K562 (cell line): ENCODE results near the gene DHRS13. TPM values are rescaled to one million over a fixed set of nuclear protein-coding genes. Genes with fewer than 3 reads are reported as not detected.

Experiments
- ATF7 ChIP-seq: fragments of 450-650 bp; IDR thresholded peaks from 2 replicates; pipeline ENCODE4 v1.7.1; 2014; ENCODE audit warnings: mild to moderate bottlenecking, moderate library complexity
- GABPA ChIP-seq: fragments of 200-800 bp; sonication (Bioruptor generic); conservative IDR thresholded peaks from 2 replicates; pipeline ENCODE4 v1.6.1; 2016; ENCODE audit warnings: low read depth, missing genetic modification characterization, missing compliant biosample characterization
- HBP1 ChIP-seq: fragments of 450-650 bp; formaldehyde crosslinking; IDR thresholded peaks from 2 replicates; pipeline ENCODE4 v1.4.0; 2022; ENCODE audit warnings: missing genetic modification characterization
- KDM4B ChIP-seq, 2 experiments: fragments of 450-650 bp in 1 of 2; sonication (generic) in 1 of 2; IDR thresholded peaks; 2 replicates each; pipeline ENCODE4 v1.6.1; 2016 to 2017; ENCODE audit warnings: borderline replicate concordance in 2 of 2, antibody characterized with exemption in 1 of 2, low read depth in 1 of 2, mild to moderate bottlenecking in 1 of 2
- MITF ChIP-seq: IDR thresholded peaks from 2 replicates; pipeline ENCODE4 v1.6.1; 2014; ENCODE audit warnings: antibody characterized with exemption
- NBN ChIP-seq: fragments of 450-650 bp; IDR thresholded peaks from 2 replicates; pipeline ENCODE4 v1.6.1; 2016; ENCODE audit warnings: low read depth, mild to moderate bottlenecking
- NFE2 ChIP-seq: IDR thresholded peaks from 2 replicates; pipeline ENCODE4 v1.6.1; 2014; ENCODE audit warnings: antibody characterized with exemption, low read depth
- NFIX ChIP-seq: fragments of 250-450 bp; sonication (Bioruptor Pico); IDR thresholded peaks from 2 replicates; pipeline ENCODE4 v1.4.0; 2020; ENCODE audit warnings: low read depth, mild to moderate bottlenecking, moderate library complexity
- PHF21A ChIP-seq: fragments of 450-650 bp; IDR thresholded peaks from 2 replicates; pipeline ENCODE4 v1.6.1; 2017; ENCODE audit warnings: low read depth, borderline replicate concordance
- PRPF4 ChIP-seq: fragments of 200-400 bp; formaldehyde crosslinking; IDR thresholded peaks from one replicate; pipeline ENCODE4 v1.6.1; 2017; ENCODE audit warnings: low read length, low read depth, mild to moderate bottlenecking; ENCODE audit not compliant: insufficient read depth, poor library complexity, severe bottlenecking
- RHOXF2B ChIP-seq: fragments of 250-450 bp; sonication (Bioruptor Pico); conservative IDR thresholded peaks from 2 replicates; pipeline ENCODE4 v1.5.1; 2021
- RNF2 ChIP-seq: sonication (generic); IDR thresholded peaks from 2 replicates; pipeline ENCODE4 v1.6.1; 2016
- RUNX1 ChIP-seq: sonication (generic); IDR thresholded peaks from 2 replicates; pipeline ENCODE4 v1.6.1; 2016; ENCODE audit warnings: antibody characterized with exemption, low read depth
- SAFB ChIP-seq: fragments of 200-400 bp; formaldehyde crosslinking; IDR thresholded peaks from 2 replicates; pipeline ENCODE4 v1.6.1; 2017; ENCODE audit warnings: low read depth, low read length, borderline replicate concordance
- SMAD1 ChIP-seq: fragments of 150-350 bp; IDR thresholded peaks from 2 replicates; pipeline ENCODE4 v1.6.1; 2014; ENCODE audit warnings: low read length, low read depth; ENCODE audit not compliant: partially characterized antibody
- SMARCE1 ChIP-seq: fragments of 450-650 bp; IDR thresholded peaks from 2 replicates; pipeline ENCODE4 v1.7.1; 2016; ENCODE audit warnings: mild to moderate bottlenecking
- SRSF1 ChIP-seq: fragments of 200-400 bp; formaldehyde crosslinking; IDR thresholded peaks from 2 replicates; pipeline ENCODE4 v1.6.1; 2017; ENCODE audit warnings: mild to moderate bottlenecking, low read depth, low read length, moderate library complexity
- THRAP3 ChIP-seq: fragments of 450-650 bp; IDR thresholded peaks from 2 replicates; pipeline ENCODE4 v1.6.1; 2016; ENCODE audit warnings: mild to moderate bottlenecking, inconsistent platforms, borderline replicate concordance
- ZFP1 ChIP-seq: fragments of 450-650 bp; formaldehyde crosslinking; IDR thresholded peaks from 2 replicates; pipeline ENCODE4 v1.4.0; 2020; ENCODE audit warnings: mild to moderate bottlenecking, mixed read lengths
- ZFP30 ChIP-seq: fragments of 250-450 bp; sonication (Bioruptor Pico); IDR thresholded peaks from 2 replicates; pipeline ENCODE4 v1.8.0; 2022; ENCODE audit warnings: moderate library complexity, mild to moderate bottlenecking, inconsistent platforms, borderline replicate concordance
- ZNF239 ChIP-seq: fragments of 250-450 bp; sonication (Bioruptor Pico); IDR thresholded peaks from 2 replicates; pipeline ENCODE4 v1.4.0; 2020; ENCODE audit warnings: mild to moderate bottlenecking
- ZNF311 ChIP-seq: fragments of 250-450 bp; sonication (Bioruptor Pico); IDR thresholded peaks from 2 replicates; pipeline ENCODE4 v1.4.0; 2020; ENCODE audit warnings: mild to moderate bottlenecking, moderate library complexity
- ZNF561 ChIP-seq: fragments of 450-650 bp; formaldehyde crosslinking; conservative IDR thresholded peaks from 2 replicates; pipeline ENCODE4 v1.4.0; 2020; ENCODE audit warnings: mild to moderate bottlenecking, moderate library complexity
- polyA plus RNA-seq, 8 experiments: library from polyadenylated mRNA; depleted of rRNA in 4 of 8; stranded (reverse) in 5 of 8; unstranded in 3 of 8; fragments of >200 nt; fragmentation: Nextera tagmentation in 2 of 8; fragmentation: Illumina TruSeq in 1 of 8; extraction: Ambion mirVana in 2 of 8; extraction: Trizol in 1 of 8; gene quantifications; 2 replicates each; pipeline versions ENCODE4 v1.2.1 to v1.2.3, GENCODE V29; 2011 to 2014; ENCODE audit warnings: inconsistent platforms in 1 of 8, missing spikeins in 1 of 8
- total RNA-seq, 7 experiments: library from RNA; depleted of rRNA in 6 of 7; stranded (reverse); fragments of >200 nt in 6 of 7; fragmentation: Illumina TruSeq in 2 of 7; extraction: Trizol in 2 of 7; gene quantifications; 2 replicates each; pipeline versions ENCODE4 v1.2.1 to v1.2.3, GENCODE V29; 2011 to 2021; ENCODE audit warnings: low replicate concordance in 1 of 7
- TF ChIP-seq, protein P1 (sequence below): IDR thresholded peaks from 2 replicates; pipeline ENCODE4 v1.6.1; 2011; ENCODE audit warnings: borderline replicate concordance, low read depth, mild to moderate bottlenecking, moderate library complexity, low read length; ENCODE audit not compliant: insufficient read depth, poor library complexity, severe bottlenecking

DHRS13 gene
- total and polyA plus RNA-seq, 9 of the 15 experiments (the other 6 are each of a cell fraction or from before 2014, with no cell fraction given) = 0.32 to 52.3 (median 34.3) TPM; not detected in 1

- TF ChIP-seq, protein P1, sequence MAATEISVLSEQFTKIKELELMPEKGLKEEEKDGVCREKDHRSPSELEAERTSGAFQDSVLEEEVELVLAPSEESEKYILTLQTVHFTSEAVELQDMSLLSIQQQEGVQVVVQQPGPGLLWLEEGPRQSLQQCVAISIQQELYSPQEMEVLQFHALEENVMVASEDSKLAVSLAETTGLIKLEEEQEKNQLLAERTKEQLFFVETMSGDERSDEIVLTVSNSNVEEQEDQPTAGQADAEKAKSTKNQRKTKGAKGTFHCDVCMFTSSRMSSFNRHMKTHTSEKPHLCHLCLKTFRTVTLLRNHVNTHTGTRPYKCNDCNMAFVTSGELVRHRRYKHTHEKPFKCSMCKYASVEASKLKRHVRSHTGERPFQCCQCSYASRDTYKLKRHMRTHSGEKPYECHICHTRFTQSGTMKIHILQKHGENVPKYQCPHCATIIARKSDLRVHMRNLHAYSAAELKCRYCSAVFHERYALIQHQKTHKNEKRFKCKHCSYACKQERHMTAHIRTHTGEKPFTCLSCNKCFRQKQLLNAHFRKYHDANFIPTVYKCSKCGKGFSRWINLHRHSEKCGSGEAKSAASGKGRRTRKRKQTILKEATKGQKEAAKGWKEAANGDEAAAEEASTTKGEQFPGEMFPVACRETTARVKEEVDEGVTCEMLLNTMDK = no peak
- TF ChIP-seq PRPF4 (no peak), KDM4B (IDR thresholded peaks at IDR 0.05; ENCODE audit: borderline replicate concordance in 2 of 2, low read depth in 1 of 2) (no peak), RHOXF2B (CRISPR knock-in tag) (no peak), ZFP1 (CRISPR knock-in tag) (no peak), RNF2 (peak; percentile 96), SRSF1 (no peak), MITF (peak; percentile 84), ZNF239 (CRISPR knock-in tag) (peak; percentile 66), NFIX (CRISPR knock-in tag) (no peak), THRAP3 (no peak), ZNF311 (CRISPR knock-in tag) (peak; percentile 94), ATF7 (peak; percentile 81; the same call in 1 of the 2 replicates), GABPA (no peak), NBN (peak; percentile 98), PHF21A (peak; percentile 67; the same call in 1 of the 2 replicates), SMAD1 (peak; percentile 95), NFE2 (peak; percentile 35; the same call in 1 of the 2 replicates), SAFB (no peak), ZFP30 (CRISPR knock-in tag) (no peak), ZNF561 (CRISPR knock-in tag) (no peak), HBP1 (CRISPR knock-in tag) (peak; percentile 85), SMARCE1 (peak; percentile 99), RUNX1 (peak; percentile 94)
These were observed 37.7 kb downstream of the DHRS13 start (continued) for GRCh38 chr17:28864991-28865849.
